Measurements from ENCODE around the gene MOK. TPM values are rescaled to one million over a fixed set of nuclear protein-coding genes. Genes with fewer than 3 reads are reported as not detected.

Gene MOK
- total RNA-seq, 4 donors from 2014 or later, result 38.6 to 57.7 (median 45.2) TPM

GRCh38 chr14:102235275-102235897 is 69.6 kb downstream of the MOK start:
- H3K4me3 ChIP-seq (replicated peaks in 1 of 3), result no peak overlapping the region
- intact Hi-C loops (cut with DNase I), result loop anchor here (2.0 kb wide), 1 partner anchor 79 kb away; no protein-coding TSS in a partner anchor
- H3K27ac ChIP-seq, result no peak overlapping the region
- DNase-seq, result peak; percentile 86 to 92
- H3K27me3 ChIP-seq, result no peaks in the 10 kb centered on the region
- peaks cover 0 to 4% of the 10 kb centered on the region in 2 donors for H3K36me3 ChIP-seq
- H3K4me1 ChIP-seq, result peaks cover 3 to 4% of the 10 kb centered on the region in 2 donors
- WGBS, 2 donors, result 45 to 47% methylated on average over 19 of the region's 19 CpGs
- H3K9me3 ChIP-seq, result no peaks in the 10 kb centered on the region
- peak; percentile 46 to 86 (median 80) for TF ChIP-seq CTCF (IDR thresholded peaks at IDR 0.05)
- no peak for TF ChIP-seq POLR2A (IDR thresholded peaks at IDR 0.05)

- Histone ChIP-seq H3K4me3 (replicated peaks in 1 of 3) (no peak overlapping the region), H3K4me1 (peaks cover 3 to 4% of the 10 kb centered on the region in 2 donors), H3K27ac (no peak overlapping the region), H3K27me3 (no peaks in the 10 kb centered on the region), H3K36me3 (peaks cover 0 to 4% of the 10 kb centered on the region in 2 donors), H3K9me3 (no peaks in the 10 kb centered on the region)
- WGBS, 2 donors, result 76 to 78% methylated on average over 34 of the region's 34 CpGs
- TF ChIP-seq CTCF (IDR thresholded peaks at IDR 0.05), result no peak
- DNase-seq, result no peak
- intact Hi-C loops (cut with DNase I), result loop anchor here (2.0 kb wide), 1 partner anchor 80 kb away; no protein-coding TSS in a partner anchor
Observed at GRCh38 chr14:102234331-102235264, 70.4 kb downstream of the MOK start.

GRCh38 chr14:102233081-102233480 is 71.9 kb downstream of the MOK start:
- Histone ChIP-seq H3K4me3 (replicated peaks in 1 of 3) (no peak overlapping the region), H3K27ac (no peak overlapping the region), H3K27me3 (no peaks in the 10 kb centered on the region), H3K36me3 (peaks cover 4 to 6% of the 10 kb centered on the region in 2 donors), H3K9me3 (no peaks in the 10 kb centered on the region), H3K4me1 (peaks cover 3 to 4% of the 10 kb centered on the region in 2 donors)
- intact Hi-C loops (cut with DNase I), result no loop called here
- DNase-seq, result no peak
- TF ChIP-seq CTCF (IDR thresholded peaks at IDR 0.05) (no peak), POLR2A (IDR thresholded peaks at IDR 0.05) (no peak)
- 70 to 86% methylated on average over 5 to 6 of the region's 6 CpGs for WGBS, 2 donors

GRCh38 chr14:102232348-102232625 is 72.7 kb downstream of the MOK start:
- H3K9me3 ChIP-seq, result no peaks in the 10 kb centered on the region
- 87 to 95% methylated on average over 9 of the region's 9 CpGs for WGBS, 2 donors
- no peak overlapping the region for H3K27ac ChIP-seq
- peaks cover 4 to 6% of the 10 kb centered on the region in 2 donors for H3K36me3 ChIP-seq
- intact Hi-C loops (cut with DNase I), result no loop called here
- H3K4me1 ChIP-seq, result peaks cover 3 to 4% of the 10 kb centered on the region in 2 donors
- no peaks in the 10 kb centered on the region for H3K27me3 ChIP-seq
- H3K4me3 ChIP-seq (replicated peaks in 1 of 3), result no peak overlapping the region
- DNase-seq, result no peak
- no peak for TF ChIP-seq CTCF (IDR thresholded peaks at IDR 0.05)
- no peak for TF ChIP-seq POLR2A (IDR thresholded peaks at IDR 0.05)
